ENCODE data around the gene FABP6.

The FABP6 gene

GRCh38 chr5:160263326-160263855 is 34.1 kb downstream of the FABP6 start:
- DNase-seq = no peak

- DNase-seq = no peak
These were observed 36.7 kb downstream of the FABP6 start for GRCh38 chr5:160266044-160266443.

GRCh38 chr5:160266752-160267345 is 37.5 kb downstream of the FABP6 start:
- no peak for DNase-seq

GRCh38 chr5:160268121-160268520 is 38.8 kb downstream of the FABP6 start:
- no peak for DNase-seq

- DNase-seq = no peak
These were observed 39.7 kb downstream of the FABP6 start for GRCh38 chr5:160269017-160269416.

GRCh38 chr5:160270704-160271103 is 41.4 kb downstream of the FABP6 start:
- DNase-seq = no peak

- DNase-seq = no peak
These were observed 42.1 kb downstream of the FABP6 start for GRCh38 chr5:160271396-160271795.

GRCh38 chr5:160271836-160272235 is 42.5 kb downstream of the FABP6 start:
- no peak for DNase-seq

- no peak for DNase-seq
These were observed 43.0 kb downstream of the FABP6 start for GRCh38 chr5:160272264-160272663.

- no peak for DNase-seq
These were observed 43.6 kb downstream of the FABP6 start for GRCh38 chr5:160272889-160273288.

- no peak for DNase-seq
These were observed 45.2 kb downstream of the FABP6 start for GRCh38 chr5:160274483-160274931.

- no peak for DNase-seq
These were observed 49.0 kb downstream of the FABP6 start for GRCh38 chr5:160278343-160278742.

GRCh38 chr5:160280384-160281095 is 51.2 kb downstream of the FABP6 start:
- DNase-seq = no peak

- no peak for DNase-seq
These were observed 52.0 kb downstream of the FABP6 start for GRCh38 chr5:160281275-160281674.

GRCh38 chr5:160284291-160284873 is 55.1 kb downstream of the FABP6 start:
- DNase-seq = no peak

GRCh38 chr5:160285316-160285715 is 56.0 kb downstream of the FABP6 start:
- no peak for DNase-seq

GRCh38 chr5:160286947-160287346 is 57.6 kb downstream of the FABP6 start:
- DNase-seq = no peak

GRCh38 chr5:160287378-160288051 is 58.2 kb downstream of the FABP6 start:
- DNase-seq = no peak

All from activated CD4-positive, CD25-positive, alpha-beta regulatory T cell treated with anti-CD3 and anti-CD28 coated beads, Interleukin-2, amount 50 U/mL, for 72 hours (primary cell).